ENCODE measurements around the gene EPAS1.

- no peak for TF ChIP-seq CTCF (IDR thresholded peaks at IDR 0.05; ENCODE audit: low read length)
- TF ChIP-seq EZH2phosphoT487 (IDR thresholded peaks at IDR 0.05; ENCODE audit: low read length): no peak
These were observed 64.9 kb downstream of the EPAS1 start for GRCh38 chr2:46361920-46362666.

Data from MM.1S (cell line).